CD14-positive monocyte (primary cell): ENCODE data around the gene S100Z. TPM values are rescaled to one million over a fixed set of nuclear protein-coding genes. Genes with fewer than 3 reads are reported as not detected.
A peak's percentile ranks its signal among the peaks of the same experiment; 100 is the strongest.
"Not testable (repeated sequence)": the region's sequence is repeated elsewhere in the genome, so short reads cannot be mapped to it uniquely, and the experiment has no call there.

Source experiments
- DNase-seq, 3 donors: peaks; one replicate each; pipeline ENCODE4 v3.0.0-alpha.2; 2011 to 2022
- H2AFZ ChIP-seq: 2 replicates; pipeline ENCODE4 v1.6.0; 2012; ENCODE audit warnings: mild to moderate bottlenecking, low read depth, low read length, inconsistent platforms; ENCODE audit not compliant: insufficient read depth, poor library complexity, severe bottlenecking
- H3K27ac ChIP-seq, 2 donors: 1 replicate in 1 of 2; 2 replicates in 1 of 2; pipeline ENCODE4 v1.5.1; 2012 to 2013; ENCODE audit warnings: low read length in 2 of 2, control low read depth in 1 of 2, inconsistent platforms in 1 of 2, low read depth in 1 of 2, mild to moderate bottlenecking in 1 of 2
- H3K27me3 ChIP-seq, 2 donors: one replicate each; pipeline versions ENCODE4 v1.6.0 to v1.6.1; 2011 to 2013; ENCODE audit warnings: low read length in 2 of 2; ENCODE audit not compliant: control insufficient read depth in 2 of 2, insufficient read depth in 2 of 2
- H3K36me3 ChIP-seq, 2 donors: replicated peaks in 1 of 2; 1 replicate in 1 of 2; 2 replicates in 1 of 2; pipeline versions ENCODE4 v1.5.1 to v1.6.1; 2012 to 2013; ENCODE audit warnings: low read length in 2 of 2, control low read depth in 1 of 2, inconsistent platforms in 1 of 2, mild to moderate bottlenecking in 1 of 2; ENCODE audit not compliant: insufficient read depth in 2 of 2, control insufficient read depth in 1 of 2
- H3K4me1 ChIP-seq, 2 donors: 1 replicate in 1 of 2; 2 replicates in 1 of 2; pipeline versions ENCODE4 v1.5.1 to v1.6.1; 2012 to 2013; ENCODE audit warnings: low read length in 2 of 2, control low read depth in 1 of 2, inconsistent platforms in 1 of 2, mild to moderate bottlenecking in 1 of 2, moderate library complexity in 1 of 2; ENCODE audit not compliant: insufficient read depth in 2 of 2, control insufficient read depth in 1 of 2
- H3K4me2 ChIP-seq: replicated peaks from 2 replicates; pipeline ENCODE3; 2012; ENCODE audit warnings: low read length, moderate library complexity, mild to moderate bottlenecking; ENCODE audit not compliant: poor library complexity, severe bottlenecking; ENCODE audit errors: extremely low read depth
- H3K4me3 ChIP-seq, 3 experiments: fragments of 200-600 bp in 1 of 3; sonication (generic) in 1 of 3; replicated peaks in 1 of 3; 1 replicate in 2 of 3; 2 replicates in 1 of 3; pipeline ENCODE4 v1.5.1; 2011 to 2013; ENCODE audit warnings: low read length in 3 of 3, mild to moderate bottlenecking in 3 of 3, control low read depth in 2 of 3, low read depth in 2 of 3, inconsistent platforms in 1 of 3, moderate library complexity in 1 of 3
- H3K79me2 ChIP-seq: 2 replicates; pipeline ENCODE4 v1.6.0; 2012; ENCODE audit warnings: mild to moderate bottlenecking, control low read depth, inconsistent platforms, low read length, moderate library complexity; ENCODE audit not compliant: insufficient read depth
- H3K9ac ChIP-seq: 2 replicates; pipeline ENCODE4 v1.6.0; 2017; ENCODE audit warnings: low read length, mild to moderate bottlenecking; ENCODE audit not compliant: insufficient read depth, poor library complexity, severe bottlenecking
- H3K9me3 ChIP-seq, 2 donors: replicated peaks in 1 of 2; 1 replicate in 1 of 2; 2 replicates in 1 of 2; pipeline versions ENCODE4 v1.5.1 to v1.6.1; 2012 to 2013; ENCODE audit warnings: low read length in 2 of 2, control low read depth in 1 of 2; ENCODE audit not compliant: control insufficient read depth in 1 of 2, insufficient read depth in 1 of 2
- H4K20me1 ChIP-seq: 2 replicates; pipeline ENCODE4 v1.6.0; 2012; ENCODE audit warnings: mild to moderate bottlenecking, low read length, control low read depth, moderate library complexity; ENCODE audit not compliant: insufficient read depth
- H3K27ac Mint-ChIP-seq, 7 donors: one replicate each; pipeline ENCODE4 v1.8.0; 2020; ENCODE audit warnings: mild to moderate bottlenecking in 7 of 7, mixed read lengths in 7 of 7, moderate library complexity in 6 of 7, inconsistent platforms in 2 of 7
- H3K27me3 Mint-ChIP-seq, 3 donors: one replicate each; pipeline ENCODE4 v1.8.0; 2021 to 2022; ENCODE audit warnings: low read depth in 3 of 3, mild to moderate bottlenecking in 3 of 3, mixed read lengths in 3 of 3, moderate library complexity in 3 of 3, inconsistent platforms in 1 of 3
- H3K36me3 Mint-ChIP-seq, 2 donors: one replicate each; pipeline ENCODE4 v1.8.0; 2020; ENCODE audit warnings: mixed read lengths in 2 of 2, inconsistent platforms in 1 of 2, mild to moderate bottlenecking in 1 of 2
- H3K4me1 Mint-ChIP-seq: one replicate; pipeline ENCODE4 v1.8.0; 2020; ENCODE audit warnings: mild to moderate bottlenecking, mixed read lengths
- H3K4me3 Mint-ChIP-seq, 2 donors: one replicate each; pipeline ENCODE4 v1.8.0; 2020; ENCODE audit warnings: mild to moderate bottlenecking in 2 of 2, mixed read lengths in 2 of 2, moderate library complexity in 1 of 2
- H3K9me3 Mint-ChIP-seq, 7 donors: one replicate each; pipeline ENCODE4 v1.8.0; 2020 to 2022; ENCODE audit warnings: mixed read lengths in 7 of 7, mild to moderate bottlenecking in 6 of 7, moderate library complexity in 6 of 7, inconsistent platforms in 2 of 7
- WGBS: methylation state at CpG from one replicate; pipeline ENCODE4 v1.1.5; 2013; ENCODE audit warnings: missing lambda C conversion rate; ENCODE audit not compliant: insufficient coverage; 5-methylcytosine and 5-hydroxymethylcytosine counted together
- intact Hi-C, 2 donors: fragments of 100-400 bp; cut with micrococcal nuclease; formaldehyde crosslinking; loops; one replicate each; pipeline versions ENCODE4 v1.15.0 to v1.15.1; 2023
- polyA plus RNA-seq, 3 donors: library from polyadenylated mRNA; depleted of rRNA in 1 of 3; unstranded in 2 of 3; stranded (reverse) in 1 of 3; fragments of 300-500 nt in 2 of 3; fragments of >200 nt in 1 of 3; fragmentation: Illumina TruSeq in 2 of 3; gene quantifications; 1 replicate in 2 of 3; 2 replicates in 1 of 3; pipeline ENCODE4 v1.2.3, GENCODE V29; 2012 to 2021
- TF ChIP-seq, protein P1 (sequence below): fragments of 200-600 bp; IDR thresholded peaks from one replicate; pipeline ENCODE4 v1.8.0; 2022; ENCODE audit warnings: antibody characterized with exemption, mild to moderate bottlenecking

Gene S100Z
- polyA plus RNA-seq, 3 donors: 13.4 to 39.3 (median 21.2) TPM

GRCh38 chr5:76851728-76852369 is 2.0 kb downstream of the S100Z start:
- Mint-ChIP-seq H3K4me1 (peaks cover 88% of the 10 kb centered on the region), H3K36me3 (peaks cover 20 to 25% of the 10 kb centered on the region in 2 donors), H3K9me3 (peaks cover 5 to 10% (median 7%) of the 10 kb centered on the region in 7 donors), H3K4me3 (peak overlapping the region; percentile 79 to 95), H3K27ac (peak overlapping the region; percentile 89 to 95 (median 91)), H3K27me3 (no peaks in the 10 kb centered on the region)
- Histone ChIP-seq H3K4me1 (peaks cover 86 to 89% of the 10 kb centered on the region in 2 donors), H3K9me3 (peaks cover 0 to 3% of the 10 kb centered on the region in 2 donors), H2AFZ (peak overlapping the region; percentile 29), H3K9ac (peak overlapping the region; percentile 61), H3K4me2 (peak overlapping the region; percentile 79), H3K4me3 (peak overlapping the region; percentile 44 to 75 (median 59)), H3K36me3 (no peaks in the 10 kb centered on the region), H4K20me1 (no peaks in the 10 kb centered on the region), H3K27ac (peak overlapping the region; percentile 84 to 86), H3K27me3 (no peaks in the 10 kb centered on the region), H3K79me2 (peaks cover 66% of the 10 kb centered on the region)
- intact Hi-C loops: no loop called here
- DNase-seq: peak in 2 of 3 donors; percentile 58 to 73
- WGBS: 8% methylated on average over 4 of the region's 7 CpGs
- TF ChIP-seq, protein P1, sequence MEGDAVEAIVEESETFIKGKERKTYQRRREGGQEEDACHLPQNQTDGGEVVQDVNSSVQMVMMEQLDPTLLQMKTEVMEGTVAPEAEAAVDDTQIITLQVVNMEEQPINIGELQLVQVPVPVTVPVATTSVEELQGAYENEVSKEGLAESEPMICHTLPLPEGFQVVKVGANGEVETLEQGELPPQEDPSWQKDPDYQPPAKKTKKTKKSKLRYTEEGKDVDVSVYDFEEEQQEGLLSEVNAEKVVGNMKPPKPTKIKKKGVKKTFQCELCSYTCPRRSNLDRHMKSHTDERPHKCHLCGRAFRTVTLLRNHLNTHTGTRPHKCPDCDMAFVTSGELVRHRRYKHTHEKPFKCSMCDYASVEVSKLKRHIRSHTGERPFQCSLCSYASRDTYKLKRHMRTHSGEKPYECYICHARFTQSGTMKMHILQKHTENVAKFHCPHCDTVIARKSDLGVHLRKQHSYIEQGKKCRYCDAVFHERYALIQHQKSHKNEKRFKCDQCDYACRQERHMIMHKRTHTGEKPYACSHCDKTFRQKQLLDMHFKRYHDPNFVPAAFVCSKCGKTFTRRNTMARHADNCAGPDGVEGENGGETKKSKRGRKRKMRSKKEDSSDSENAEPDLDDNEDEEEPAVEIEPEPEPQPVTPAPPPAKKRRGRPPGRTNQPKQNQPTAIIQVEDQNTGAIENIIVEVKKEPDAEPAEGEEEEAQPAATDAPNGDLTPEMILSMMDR: no peak

GRCh38 chr5:76852772-76853171 is 3.0 kb downstream of the S100Z start:
- peak overlapping the region in 1 of 2 donors; percentile 95 for H3K4me3 Mint-ChIP-seq

DNA sequence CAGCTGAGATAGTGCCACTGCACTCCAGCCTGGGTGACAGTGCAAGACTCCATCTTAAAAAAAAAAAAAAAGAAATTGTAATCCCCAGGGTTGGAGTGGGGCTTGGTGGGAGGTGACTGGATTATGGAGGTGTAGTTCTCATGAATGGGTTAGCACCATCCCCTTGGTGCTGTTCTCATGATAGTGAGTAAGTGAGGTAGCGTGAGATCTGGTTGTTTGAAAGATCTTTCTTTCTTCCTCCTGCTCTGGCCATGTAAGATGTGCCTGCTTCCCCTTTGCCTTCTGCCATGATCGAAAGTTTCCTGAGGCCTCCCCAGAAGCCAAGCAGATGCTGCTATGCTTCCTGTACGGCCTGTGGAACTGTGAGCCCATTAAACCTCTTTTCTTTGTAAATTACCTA is 3.9 kb downstream of the S100Z start:
- peak overlapping the region; percentile 79 for H3K4me2 ChIP-seq
- H3K27me3 Mint-ChIP-seq, intact Hi-C loops, H2AFZ ChIP-seq, H3K27me3 ChIP-seq, H3K36me3 ChIP-seq, H3K9me3 ChIP-seq, H4K20me1 ChIP-seq: not testable (repeated sequence)
- peaks cover 94% of the 10 kb centered on the region for H3K4me1 Mint-ChIP-seq
- no CpG with 5 or more reads among the region's 3 CpGs for WGBS
- H3K36me3 Mint-ChIP-seq: peaks cover 15 to 30% of the 10 kb centered on the region in 2 donors
- peak overlapping the region in 1 of 3 experiments; percentile 75 for H3K4me3 ChIP-seq
- H3K79me2 ChIP-seq: peaks cover 82% of the 10 kb centered on the region
- H3K4me3 Mint-ChIP-seq: peak overlapping the region; percentile 44 to 66
- H3K9ac ChIP-seq: peak overlapping the region; percentile 35
- H3K9me3 Mint-ChIP-seq: peaks cover 5 to 10% (median 7%) of the 10 kb centered on the region in 7 donors
- DNase-seq: peak; percentile 65 to 89 (median 86)
- H3K27ac Mint-ChIP-seq: peak overlapping the region; percentile 89 to 94 (median 89)
- peak overlapping the region; percentile 68 to 86 for H3K27ac ChIP-seq
- H3K4me1 ChIP-seq: peaks cover 99 to 100% of the 10 kb centered on the region in 2 donors

More at GRCh38 chr5:76852772-76853171, 3.0 kb downstream of the S100Z start:
- Histone ChIP-seq H4K20me1 (no peaks in the 10 kb centered on the region), H3K79me2 (peaks cover 73% of the 10 kb centered on the region), H3K27me3 (no peaks in the 10 kb centered on the region), H3K27ac (peak overlapping the region; percentile 84 to 86), H2AFZ (no peak overlapping the region), H3K9ac (peak overlapping the region; percentile 61), H3K4me2 (peak overlapping the region; percentile 79), H3K9me3 (peaks cover 0 to 3% of the 10 kb centered on the region in 2 donors), H3K4me3 (peak overlapping the region in 1 of 3 experiments; percentile 75), H3K36me3 (no peaks in the 10 kb centered on the region), H3K4me1 (peaks cover 90 to 92% of the 10 kb centered on the region in 2 donors)
- WGBS: no CpG with 5 or more reads among the region's 2 CpGs
- Mint-ChIP-seq H3K27me3 (no peaks in the 10 kb centered on the region), H3K27ac (peak overlapping the region; percentile 89 to 93 (median 90)), H3K4me1 (peaks cover 87% of the 10 kb centered on the region), H3K9me3 (peaks cover 5 to 10% (median 7%) of the 10 kb centered on the region in 7 donors), H3K36me3 (peaks cover 15 to 25% of the 10 kb centered on the region in 2 donors)
- TF ChIP-seq, protein P1: no peak
- intact Hi-C loops: no loop called here
- no peak for DNase-seq
